IPS-11a (cell line): ENCODE results near the gene EXOC3L1.
A peak's percentile ranks its signal among the peaks of the same experiment; 100 is the strongest.

ENCODE experiments used
- H3K4me3 ChIP-seq: one replicate; pipeline ENCODE4 v1.5.1; 2013; ENCODE audit warnings: low read depth, low read length, control low read depth

EXOC3L1 gene

DNA sequence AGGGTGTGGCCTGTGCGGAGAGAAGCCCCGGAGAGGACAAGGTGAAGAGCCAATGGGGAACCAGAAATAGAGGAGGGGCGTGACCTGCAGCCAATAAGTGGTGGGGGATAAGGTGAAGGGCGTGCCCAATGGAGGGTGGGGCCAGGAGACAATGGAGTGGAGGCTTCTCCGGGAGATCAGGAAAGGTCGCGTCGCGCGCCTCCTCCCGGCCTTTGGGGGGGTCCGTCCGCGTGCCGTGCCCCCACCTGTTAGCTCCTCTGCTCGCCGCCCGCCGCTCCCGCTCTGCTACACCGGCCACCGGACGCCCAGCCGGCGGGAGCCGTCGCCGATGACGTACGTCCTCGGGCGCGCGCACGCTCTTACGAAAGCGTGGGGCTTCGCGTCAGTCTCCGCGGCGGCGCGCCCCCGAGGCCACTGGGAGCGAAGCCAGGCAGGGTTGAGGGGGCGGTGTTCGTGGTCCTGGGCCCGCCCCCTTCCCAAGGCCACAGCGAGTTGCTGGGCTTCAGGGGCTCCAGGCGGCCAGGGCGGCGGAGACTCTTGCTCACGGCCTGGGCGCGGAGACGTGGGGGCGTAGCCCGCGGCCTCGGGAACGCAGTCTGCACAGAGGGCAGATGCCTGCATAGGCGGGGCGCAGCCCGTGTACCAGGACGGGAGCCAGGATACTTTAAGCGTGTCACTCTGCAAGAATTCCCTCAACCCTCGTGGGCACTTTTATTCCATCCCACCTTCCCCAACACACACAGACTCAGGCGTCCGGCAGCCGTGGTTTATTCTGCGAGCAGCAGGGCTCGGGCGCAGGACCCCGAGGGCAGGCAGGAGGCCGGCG, 6.1 kb downstream of the EXOC3L1 start, which contains the start of gene MATCAP1:
Gene MATCAP1 (minus strand): TSS at position 337 of the 826 bp plus-strand sequence. CDS start 3,353 bp downstream, outside the sequence.
- H3K4me3 ChIP-seq: peak within 1 kb of the TSS; percentile 95

DNA sequence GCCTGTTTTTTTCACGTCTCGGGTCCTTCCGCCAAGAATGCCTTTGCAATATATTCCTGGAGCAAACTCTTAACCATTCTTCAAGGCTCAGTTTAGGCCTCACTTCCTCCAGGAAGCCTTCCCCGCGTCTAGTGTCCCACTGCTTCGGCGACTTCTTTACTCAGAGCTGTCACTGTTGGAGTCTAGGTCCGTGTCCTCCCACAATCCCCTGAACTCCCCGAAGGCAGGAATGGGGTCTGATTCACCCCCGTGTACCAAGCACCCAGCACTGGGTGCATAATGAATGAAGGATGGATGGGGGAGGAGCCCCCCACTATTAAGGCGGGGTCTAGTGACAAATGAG, 6.7 kb downstream of the EXOC3L1 start:
- H3K4me3 ChIP-seq: peak overlapping the region; percentile 95

DNA sequence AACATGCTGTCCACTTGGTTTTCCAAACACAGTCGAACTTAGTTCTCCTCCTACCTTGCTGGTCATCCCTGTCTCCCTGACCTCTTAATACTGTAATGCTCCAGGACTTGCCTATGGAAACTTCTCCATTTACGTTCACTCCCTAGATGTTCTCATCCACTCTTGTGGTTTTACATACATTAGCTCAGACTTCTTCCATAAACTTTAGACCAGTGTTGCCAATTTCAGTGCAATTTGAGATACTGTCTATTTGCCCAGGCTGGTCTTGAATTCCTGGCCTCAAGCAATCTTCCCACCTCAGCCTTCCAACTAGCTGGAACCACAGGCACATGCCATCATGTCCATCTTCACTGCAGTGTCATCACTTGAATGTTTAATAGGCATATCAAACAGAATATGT, 7.6 kb downstream of the EXOC3L1 start:
- no peak overlapping the region for H3K4me3 ChIP-seq

DNA sequence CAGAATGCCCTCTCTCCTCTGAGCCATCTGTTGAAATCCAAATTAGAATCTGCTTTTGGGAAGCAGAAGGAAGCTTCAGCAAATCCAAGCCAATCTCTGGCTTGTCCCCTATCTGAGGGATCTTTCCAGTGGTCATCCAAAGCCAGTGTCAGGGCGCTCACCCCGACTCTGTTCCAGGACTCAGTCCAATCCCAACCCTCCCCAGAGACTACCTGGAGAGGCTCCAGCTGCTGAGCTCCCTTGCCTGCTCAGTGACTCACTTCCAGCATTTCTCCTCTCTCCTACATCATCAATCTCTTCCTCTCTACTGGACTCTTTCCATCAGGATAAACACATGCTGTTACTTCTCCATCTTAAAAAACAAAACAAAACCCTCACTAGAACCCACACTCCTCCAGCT, 8.6 kb downstream of the EXOC3L1 start:
- H3K4me3 ChIP-seq: no peak overlapping the region

DNA sequence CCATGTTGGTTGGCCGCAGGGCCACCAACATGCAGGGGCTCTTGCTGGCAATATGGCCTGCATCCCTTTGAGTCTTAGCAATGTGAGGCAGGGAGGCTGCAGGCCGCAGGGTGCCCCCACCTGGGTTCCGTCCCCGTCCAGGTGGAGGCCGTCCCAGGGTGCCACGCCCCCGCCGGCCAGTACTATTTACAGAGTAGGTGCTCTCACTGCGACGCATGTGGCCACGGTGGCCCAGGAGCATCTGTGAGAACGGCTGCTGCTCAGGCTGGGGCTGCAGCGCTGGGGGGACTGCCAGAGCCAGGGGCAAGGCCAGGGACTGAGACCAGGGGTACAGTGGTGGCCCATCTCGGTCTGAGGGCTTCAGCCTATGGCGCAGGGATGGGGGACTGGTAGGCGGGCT, 9.8 kb downstream of the EXOC3L1 start:
- H3K4me3 ChIP-seq: no peak overlapping the region

DNA sequence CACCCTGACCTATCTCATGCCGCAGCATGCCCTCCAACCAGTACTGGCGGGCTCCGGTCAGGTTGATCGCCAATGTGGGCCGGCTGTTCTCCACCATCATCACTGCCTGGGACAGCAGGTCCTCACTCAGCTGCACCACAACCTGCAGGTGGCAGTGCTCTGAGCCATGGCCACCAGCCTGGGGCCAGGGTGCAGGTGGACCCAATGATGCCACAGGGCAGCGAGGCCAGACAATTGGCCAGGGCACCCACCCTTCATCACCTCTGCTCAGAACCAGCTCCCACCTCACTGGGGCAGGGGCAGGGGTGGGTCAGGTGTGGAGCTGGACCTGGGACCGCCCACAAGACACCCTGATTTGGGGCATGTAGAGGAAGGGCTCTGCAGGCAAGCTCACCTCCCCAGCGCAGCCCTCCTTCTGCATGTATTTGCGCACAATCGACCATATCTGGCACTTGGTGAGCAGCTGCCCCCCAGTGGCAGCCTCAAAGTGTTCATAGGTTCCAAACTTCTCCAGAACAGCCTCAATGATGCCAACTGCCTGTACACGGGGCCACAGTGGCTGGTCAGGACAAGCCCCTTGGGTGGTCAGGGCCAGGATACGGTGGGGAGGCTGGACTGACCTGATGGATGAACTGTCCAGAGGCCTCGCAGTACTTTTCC, 10.4 kb downstream of the EXOC3L1 start:
- H3K4me3 ChIP-seq: no peak overlapping the region

DNA sequence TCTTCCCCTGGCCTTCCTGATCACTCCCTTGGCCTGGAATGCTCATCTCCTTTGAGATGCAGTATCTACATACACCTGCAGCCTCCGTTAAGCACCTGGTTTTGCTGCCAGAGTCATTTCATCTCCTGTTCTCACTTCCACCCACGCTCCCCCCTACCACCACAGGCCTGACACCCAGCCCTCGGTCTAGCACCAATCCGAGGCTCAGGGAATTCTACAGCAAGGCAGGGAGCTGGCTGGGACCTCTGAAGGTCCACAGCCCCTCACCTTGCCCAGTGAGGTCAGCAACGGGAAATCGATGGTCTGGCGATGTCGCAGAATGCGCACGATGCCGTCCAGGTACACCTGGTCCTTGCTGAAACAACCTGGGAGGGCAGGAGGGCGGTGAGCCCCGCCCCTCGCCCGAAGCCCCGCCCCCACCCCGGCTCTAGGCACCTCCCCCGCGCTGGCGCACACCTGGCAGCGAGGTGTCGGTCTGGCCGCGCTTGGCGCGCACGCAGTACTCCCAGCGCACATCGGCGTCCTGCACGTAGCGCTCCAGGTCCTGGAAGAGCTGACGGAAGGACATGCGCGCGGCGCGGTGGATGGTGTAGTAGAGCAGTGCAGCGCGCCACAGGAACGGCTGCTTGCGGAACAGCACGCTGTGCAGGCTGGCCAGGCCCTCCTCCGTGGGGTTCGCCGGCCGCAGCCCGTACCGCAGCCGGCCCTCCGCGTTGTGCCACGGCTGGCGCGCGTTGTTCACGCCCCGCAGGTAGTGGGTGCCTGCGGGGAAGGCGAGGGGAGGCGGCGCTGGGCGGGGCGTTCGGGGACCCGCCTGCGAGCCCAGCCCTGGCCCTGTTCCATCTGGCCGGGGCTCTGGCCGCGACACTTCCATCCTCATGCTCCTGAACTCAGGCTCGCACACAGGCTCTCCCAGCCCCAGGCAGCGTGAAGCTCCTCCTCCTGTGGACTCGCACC, 11.9 kb downstream of the EXOC3L1 start:
- H3K4me3 ChIP-seq: peak overlapping the region; percentile 63

DNA sequence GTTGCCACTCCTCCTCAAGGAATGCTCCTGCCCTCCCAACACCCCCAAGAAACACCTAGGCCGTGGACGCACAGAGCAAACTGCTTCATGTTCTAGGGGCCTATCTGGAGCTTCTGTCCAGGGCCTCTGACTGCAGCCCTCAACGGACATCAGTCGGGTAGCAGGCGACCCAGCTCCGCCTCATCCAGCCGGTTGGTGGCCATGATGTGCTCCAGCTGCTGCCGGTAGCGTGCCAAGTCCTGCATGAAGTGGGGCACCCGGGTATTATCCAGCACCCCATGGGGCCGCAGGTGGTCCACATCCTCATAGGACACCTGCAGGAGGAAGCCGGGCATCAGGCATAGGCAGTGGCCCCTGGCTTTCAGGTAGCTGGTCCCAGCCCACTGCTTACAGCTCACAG, 13.3 kb downstream of the EXOC3L1 start:
- H3K4me3 ChIP-seq: no peak overlapping the region

DNA sequence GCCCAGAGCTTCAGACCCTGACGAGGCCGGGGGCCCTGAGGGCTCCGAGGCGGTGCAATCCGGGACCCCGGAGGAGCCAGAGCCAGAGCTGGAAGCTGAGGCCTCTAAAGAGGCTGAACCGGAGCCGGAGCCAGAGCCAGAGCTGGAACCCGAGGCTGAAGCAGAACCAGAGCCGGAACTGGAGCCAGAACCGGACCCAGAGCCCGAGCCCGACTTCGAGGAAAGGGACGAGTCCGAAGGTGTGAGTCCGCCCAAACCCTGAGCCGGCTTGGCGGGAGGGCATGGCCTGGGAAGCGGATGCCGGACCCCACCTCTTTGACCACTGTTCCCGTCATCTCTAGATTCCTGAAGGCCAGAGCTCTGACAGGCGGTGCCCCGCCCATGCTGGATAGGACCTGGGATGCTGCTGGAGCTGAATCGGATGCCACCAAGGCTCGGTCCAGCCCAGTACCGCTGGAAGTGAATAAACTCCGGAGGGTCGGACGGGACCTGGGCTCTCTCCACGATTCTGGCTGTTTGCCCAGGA, 15.2 kb downstream of the EXOC3L1 start:
- H3K4me3 ChIP-seq: no peak overlapping the region

DNA sequence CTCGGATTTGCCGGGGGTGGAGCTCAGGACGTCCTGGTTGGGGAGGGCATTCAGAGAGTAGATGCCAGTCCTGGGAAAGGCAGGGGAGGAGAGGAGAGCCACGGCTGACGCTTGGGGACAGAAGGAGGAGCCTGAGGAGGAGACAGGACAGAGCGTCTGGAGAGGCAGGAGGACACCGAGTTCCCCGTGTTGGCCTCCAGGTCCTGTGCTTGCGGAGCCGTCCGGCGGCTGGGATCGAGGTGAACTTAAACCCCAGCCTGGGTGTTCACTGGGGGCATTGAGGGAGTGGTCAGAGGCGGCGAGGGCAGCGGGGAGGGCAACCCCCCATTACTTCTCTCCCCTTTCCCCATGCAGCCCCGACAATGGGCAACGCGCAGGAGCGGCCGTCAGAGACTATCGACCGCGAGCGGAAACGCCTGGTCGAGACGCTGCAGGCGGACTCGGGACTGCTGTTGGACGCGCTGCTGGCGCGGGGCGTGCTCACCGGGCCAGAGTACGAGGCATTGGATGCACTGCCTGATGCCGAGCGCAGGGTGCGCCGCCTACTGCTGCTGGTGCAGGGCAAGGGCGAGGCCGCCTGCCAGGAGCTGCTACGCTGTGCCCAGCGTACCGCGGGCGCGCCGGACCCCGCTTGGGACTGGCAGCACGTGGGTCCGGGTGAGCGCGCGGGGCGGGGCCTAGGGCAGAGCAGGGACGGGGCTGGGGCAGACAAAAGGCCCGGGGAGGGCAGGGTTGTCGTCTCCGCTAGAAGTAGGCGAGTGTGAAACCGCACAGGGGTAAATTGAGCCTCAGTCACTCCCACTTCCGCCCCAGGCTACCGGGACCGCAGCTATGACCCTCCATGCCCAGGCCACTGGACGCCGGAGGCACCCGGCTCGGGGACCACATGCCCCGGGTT, 15.9 kb downstream of the EXOC3L1 start:
- peak overlapping the region; percentile 35 for H3K4me3 ChIP-seq

DNA sequence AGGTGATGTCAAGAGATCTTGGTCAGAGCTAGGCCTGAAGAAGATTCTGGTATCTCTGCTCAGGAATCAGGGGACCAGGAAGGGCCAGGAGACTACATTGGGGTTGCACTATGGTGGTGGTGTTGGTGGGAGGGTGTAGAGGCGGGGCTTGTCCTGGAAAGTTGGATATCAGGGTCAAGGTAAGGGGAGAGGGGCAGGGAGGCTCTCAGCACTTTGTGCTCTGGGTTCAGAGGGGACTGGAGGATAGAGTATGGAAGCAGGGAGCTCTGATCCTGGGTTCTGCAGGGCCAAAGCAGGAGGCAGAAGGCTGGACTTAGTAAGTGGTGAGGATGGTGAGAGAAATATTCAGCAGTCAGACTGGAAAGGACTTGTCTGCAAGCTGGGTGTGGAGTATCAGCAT, 16.6 kb downstream of the EXOC3L1 start:
- H3K4me3 ChIP-seq: no peak overlapping the region

DNA sequence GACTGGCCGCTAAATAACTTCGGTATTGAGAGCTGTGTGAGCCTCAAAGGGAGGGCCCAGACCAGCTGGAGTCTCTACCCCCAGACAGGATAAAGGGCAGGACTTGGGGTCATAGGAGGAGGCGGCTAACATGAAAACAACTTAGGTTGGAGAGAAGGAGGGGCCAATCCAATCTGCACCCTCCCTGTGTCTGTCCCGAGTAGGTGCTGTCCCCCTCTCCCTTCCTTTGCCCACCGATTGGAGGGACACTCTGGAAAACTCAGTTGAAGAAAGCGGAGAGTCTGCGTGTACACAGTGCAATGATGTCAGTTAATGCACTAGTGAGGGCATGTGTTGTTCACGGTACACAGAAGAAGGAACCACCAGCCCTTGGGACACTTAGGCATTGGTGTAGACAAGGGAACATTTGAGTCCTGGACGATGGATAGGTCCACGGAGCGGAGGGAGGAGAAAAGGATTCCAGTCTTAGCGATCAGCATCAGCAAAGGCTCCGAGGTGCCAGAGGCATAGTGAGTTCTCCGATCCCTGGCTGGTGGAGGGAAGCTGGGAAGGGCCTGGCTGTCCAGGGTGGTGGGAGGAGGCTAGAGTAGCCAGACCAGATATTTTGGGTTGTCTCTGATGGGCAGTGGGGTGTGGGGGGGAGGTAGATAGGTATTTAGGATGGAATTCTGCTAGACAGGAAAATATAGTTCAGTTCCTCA, 18.8 kb downstream of the EXOC3L1 start:
- peak overlapping the region; percentile 35 for H3K4me3 ChIP-seq

DNA sequence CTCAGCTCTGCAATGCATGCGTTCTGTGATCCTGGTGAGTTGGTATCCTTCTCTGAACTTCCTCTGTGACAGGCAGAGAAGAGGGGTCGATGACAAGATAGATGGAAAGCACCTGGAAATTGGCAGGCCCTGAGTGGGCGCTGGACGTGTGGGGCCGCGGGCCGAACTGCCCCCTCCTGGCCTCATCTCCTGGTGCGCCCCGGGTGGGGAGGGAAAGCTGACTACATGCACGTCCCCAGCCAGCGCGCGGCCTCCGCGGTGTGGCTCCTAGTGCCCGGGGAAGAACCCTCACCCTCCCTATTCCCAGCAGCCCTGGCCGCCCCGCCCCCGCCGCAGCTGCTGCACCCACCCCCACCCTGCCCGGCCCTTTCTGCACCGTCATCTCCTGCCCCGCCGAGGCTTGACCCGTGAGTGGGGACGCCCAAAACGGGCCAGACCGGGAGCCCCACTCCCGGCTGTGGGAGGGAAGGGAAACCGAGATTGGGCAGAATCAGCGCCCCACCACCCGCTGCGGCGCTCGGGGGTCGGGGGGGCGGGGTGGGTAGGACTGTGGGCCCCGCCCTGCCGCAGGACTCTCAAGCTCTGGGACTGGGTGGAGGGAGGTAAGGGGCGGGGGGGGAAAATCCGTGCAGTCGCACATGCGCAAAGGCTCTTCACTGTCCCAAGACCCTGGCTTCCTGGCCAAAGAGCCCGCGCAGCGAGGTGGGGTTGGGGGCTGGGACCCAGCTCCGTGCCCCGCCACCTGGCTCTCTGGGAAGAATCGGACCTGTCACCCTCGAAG, 19.6 kb downstream of the EXOC3L1 start, which contains the start of gene NOL3:
Gene NOL3 (plus strand): TSS at position 371 of the 781 bp plus-strand sequence.
- peak within 1 kb of the TSS; percentile 35 for H3K4me3 ChIP-seq

DNA sequence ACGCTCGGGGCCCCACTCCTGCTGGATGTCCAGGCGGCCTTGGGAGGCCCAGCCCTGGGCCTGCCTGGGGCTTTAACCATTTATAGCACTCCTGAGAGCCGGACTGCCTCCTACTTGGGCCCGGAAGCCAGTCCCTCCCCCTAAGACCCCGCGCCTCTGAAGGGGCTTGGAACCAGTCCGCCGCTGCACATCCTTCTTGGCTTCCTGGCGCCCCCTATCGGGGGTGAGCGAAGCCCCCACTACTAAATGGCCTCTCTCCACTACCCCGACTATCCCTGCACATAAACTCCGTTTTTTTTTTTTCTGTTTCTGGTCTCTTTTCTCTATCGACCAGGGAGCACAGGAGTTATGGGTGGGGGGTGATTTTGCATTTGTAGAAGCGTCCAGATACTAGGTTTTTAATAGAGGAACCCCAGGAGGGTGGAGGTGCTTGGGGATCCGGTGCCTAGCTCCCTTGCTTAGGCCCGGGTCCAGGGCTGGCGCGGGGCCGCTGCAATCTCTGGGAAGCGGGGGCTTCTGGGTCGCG, 20.2 kb downstream of the EXOC3L1 start:
- H3K4me3 ChIP-seq: peak overlapping the region; percentile 35

DNA sequence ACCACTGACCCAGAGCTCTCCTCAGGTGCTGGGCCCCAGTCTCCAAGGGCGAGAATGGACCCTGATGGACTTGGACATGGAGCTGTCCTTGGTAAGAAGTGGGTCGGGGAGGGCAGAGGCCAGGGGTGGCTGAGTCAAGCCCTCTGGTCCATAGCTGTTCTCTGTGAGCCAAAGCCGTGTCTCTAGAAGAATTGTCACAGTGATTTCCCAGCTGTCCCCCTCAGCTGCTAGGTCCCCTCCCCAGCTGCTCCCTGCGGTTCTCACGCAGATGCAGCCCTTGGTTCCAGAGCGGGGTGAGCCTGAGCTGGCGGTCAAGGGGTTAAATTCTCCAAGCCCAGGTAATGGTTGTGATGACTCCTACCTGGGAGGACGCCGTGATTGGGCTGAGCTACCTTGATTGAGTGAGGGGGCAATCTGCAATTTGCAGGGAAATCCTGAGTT, 20.9 kb downstream of the EXOC3L1 start:
- H3K4me3 ChIP-seq: no peak overlapping the region

DNA sequence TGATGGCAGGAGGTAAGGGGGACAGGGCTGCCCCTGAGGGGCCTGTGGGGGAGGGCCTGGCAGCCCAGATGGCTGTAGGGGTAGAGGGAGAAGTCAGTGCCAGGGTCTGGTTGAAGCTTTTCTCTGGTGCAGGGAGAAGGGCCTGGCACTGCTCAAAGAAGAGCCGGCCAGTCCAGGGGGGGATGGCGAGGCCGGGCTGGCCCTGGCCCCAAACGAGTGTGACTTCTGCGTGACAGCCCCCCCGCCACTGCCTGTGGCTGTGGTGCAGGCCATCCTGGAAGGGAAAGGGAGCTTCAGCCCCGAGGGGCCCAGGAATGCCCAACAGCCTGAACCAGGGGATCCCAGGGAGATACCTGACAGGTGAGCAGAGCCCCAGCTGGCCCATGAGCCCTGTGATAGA, 22.3 kb downstream of the EXOC3L1 start:
- H3K4me3 ChIP-seq: no peak overlapping the region

DNA sequence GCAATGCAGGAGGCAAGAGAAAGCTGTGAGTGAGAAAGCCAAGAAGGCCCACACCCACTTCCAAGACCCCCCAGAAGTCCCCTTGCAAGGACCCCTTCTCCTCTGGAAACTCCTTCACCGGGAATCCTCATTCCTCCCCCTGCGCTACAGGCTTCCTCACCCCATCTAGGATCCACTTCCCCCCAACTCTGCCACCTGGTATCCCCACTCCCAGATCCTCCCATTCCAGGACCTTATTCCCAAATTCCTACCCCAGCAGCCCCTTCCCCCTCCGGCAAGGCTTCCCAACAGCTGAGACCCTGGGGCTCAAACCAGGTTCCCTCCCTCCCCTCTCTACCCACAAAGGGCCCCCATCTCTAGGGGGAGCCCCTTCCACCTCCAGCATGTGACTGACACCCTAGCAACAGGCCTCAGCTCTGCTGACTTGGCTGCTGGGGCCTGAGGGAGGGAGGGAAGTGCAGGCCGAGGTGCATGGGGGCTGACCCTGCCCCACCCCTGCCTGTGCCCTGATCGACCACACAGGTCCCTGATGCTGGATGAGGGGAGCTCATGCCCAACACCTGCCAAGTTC, 23.3 kb downstream of the EXOC3L1 start:
- H3K4me3 ChIP-seq: no peak overlapping the region

DNA sequence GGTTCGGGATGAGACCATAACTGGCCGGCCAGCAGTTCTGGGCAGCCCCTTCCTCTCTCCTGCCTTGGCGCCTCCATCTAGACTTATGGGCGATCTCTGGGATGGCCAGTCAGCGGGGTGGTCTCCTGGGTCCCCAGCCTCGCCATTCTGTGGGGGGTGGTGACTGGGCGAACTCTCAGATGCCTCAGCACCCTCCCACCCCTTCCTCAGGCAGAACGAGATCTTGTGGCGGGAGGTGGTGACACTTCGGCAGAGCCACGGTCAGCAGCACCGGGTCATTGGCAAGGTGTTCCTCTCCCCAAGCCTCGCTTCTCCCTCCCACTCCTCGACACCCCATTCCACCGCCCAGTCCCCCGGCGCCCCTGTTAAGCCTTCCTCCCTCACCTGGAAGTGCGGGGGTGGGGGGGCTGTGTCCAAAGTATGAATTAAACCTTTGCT, 23.8 kb downstream of the EXOC3L1 start:
- no peak overlapping the region for H3K4me3 ChIP-seq
